ENCODE measurements around the gene BIK.

Gene BIK

GRCh38 chr22:43106302-43106701, 4.2 kb upstream of the BIK start:
- no peak for DNase-seq

- no peak for DNase-seq
These were observed 1.0 kb upstream of the BIK start for GRCh38 chr22:43109511-43109910.

DNA sequence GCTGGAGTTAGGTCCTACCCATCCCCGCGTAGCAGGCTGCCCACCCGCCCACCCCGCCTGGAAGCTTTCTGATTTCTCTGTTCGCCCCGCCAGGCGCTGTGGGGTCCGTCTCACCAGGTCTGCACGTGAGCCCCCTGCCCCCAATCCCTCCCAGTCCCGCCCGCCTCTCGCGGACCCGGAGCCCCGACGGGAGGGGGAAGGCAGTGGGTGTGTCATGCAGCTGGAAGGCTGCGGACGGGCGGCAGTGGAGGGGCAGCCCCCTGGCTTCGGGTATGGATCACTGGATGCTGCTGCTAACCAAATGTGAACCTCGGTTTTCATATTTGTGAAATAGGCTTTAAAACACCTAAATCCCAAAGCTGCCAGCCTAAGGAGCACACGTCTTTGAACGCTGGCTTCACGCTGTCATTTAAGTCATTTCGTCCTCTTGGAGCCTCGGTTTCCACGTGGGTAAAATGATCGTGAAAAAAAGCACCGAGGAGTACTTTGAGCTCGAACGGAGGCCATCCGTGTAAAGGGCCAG, 568 bp upstream of the BIK start:
- DNase-seq = no peak

DNA sequence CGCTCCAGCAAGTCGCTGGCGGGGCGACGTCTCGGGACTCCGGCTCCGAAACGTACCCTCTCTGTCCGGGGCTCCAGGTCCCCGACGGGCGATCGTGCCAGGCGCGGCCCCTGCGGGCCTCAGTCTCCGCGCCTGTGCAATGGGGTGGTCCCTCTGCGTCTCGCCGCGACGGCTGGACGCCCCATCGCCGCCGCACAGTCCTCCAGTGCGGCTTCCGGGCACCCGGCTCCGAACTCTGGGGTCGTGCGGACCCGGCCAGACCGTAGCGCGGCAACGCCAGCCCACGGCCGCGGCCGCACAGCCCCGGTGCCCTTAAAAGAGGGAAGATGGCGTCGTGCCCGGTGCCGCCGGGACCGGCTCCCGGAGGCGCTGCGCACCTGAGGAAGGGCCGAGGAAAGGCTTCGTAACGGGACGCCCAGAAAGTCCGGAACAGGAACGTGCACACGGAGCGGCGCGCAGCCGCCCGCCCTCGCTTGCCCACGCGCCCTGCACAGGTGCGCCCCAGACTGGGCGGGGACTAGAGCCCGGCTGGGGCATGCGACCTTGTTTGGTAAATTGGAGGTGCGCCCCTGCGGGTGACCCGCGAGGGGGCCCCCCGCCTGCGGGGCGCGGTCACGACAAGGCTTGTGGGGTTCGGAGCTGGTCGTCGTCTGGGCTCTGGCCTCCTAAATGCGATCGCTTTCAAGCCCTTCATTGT, 525 bp downstream of the BIK start:
- no peak for DNase-seq

- no peak for DNase-seq
These were observed 3.1 kb downstream of the BIK start for GRCh38 chr22:43113526-43114251.

DNA sequence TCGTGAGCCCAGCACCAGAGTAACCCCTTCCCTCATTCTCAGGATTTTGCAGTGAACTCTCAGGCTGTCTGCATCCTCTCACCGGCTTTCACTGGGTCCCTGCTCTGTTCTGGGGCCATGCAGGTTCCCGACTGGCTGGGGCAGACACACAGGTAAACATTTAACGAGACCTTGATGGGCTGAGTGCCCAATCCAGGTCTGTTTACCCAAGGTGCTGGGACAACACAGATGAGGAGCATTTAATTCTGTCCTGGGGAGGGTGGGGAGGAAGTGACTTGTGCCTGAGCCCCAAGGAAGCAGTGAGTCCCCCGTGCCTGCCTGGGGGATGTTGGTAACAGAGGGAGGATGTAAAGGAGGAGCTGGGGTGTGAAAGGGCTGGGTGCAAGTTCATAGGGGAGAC, 4.4 kb downstream of the BIK start:
- DNase-seq = no peak

DNA sequence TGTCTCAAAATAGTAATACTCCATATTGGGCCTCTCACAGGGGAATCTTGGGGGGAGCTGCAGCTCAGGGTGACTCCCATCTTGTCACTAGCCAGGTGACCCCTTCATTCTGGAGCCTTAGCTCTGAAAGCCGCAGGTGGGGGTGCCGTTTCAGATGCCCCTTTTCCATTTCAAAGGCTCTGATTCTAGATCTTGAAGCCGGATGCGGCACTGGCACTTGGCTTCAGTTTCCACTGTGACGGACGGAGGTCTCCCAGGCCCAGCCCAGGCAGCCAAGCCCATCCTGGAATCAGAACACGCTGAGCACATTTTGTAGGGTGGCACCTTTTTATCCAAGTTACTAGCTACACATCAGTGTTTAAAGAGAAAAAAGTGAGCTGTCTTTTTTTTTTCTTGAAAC, 6.4 kb downstream of the BIK start:
- no peak for DNase-seq

DNA sequence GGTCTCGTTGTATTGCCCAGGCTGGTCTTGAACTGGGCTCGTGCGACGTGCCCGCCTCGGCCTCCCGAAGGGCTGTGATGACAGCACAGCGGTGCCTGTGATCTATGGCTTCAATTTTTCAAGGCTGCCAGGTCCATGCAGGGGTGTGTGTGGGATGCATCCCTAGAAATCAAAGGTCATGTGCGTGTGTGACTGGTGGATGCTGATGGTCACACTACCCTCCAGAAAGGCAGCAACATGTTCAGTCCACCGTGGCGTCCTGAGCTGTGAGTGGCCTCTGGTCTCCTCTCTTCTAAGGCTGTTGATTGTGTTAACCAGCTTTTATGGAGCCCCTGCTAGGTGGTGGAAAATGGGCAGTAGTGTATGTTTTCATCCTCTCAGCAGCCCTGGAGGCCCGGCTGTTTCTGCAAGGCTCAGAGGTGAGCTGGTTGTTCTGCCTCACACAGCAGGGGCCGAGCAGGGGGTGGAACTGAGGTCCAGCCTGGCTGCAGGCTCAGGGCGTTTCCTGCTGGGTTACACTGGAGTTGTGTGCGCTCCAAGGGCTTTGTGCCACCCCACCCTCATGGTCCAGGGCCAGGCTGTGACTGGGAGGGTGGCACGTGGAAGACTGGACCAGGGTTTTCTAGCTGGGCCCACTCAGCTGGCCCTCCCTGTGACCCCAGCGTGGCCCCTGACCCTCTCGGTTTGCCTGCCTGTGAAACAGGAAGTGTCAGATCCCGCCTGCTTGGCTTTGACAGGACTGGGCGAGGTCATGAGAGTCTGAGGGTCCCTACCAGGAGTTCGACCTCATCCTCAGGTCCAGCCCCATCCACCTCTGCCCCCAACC, 7.7 kb downstream of the BIK start:
- DNase-seq = no peak

- DNase-seq = no peak
These were observed 8.5 kb downstream of the BIK start for GRCh38 chr22:43118953-43119458.

GRCh38 chr22:43126501-43127165, 16.1 kb downstream of the BIK start:
- DNase-seq = no peak

- DNase-seq = no peak
These were observed 16.8 kb downstream of the BIK start for GRCh38 chr22:43127166-43127908.

GRCh38 chr22:43128116-43128515, 17.6 kb downstream of the BIK start:
- no peak for DNase-seq

GRCh38 chr22:43128928-43129424, 18.4 kb downstream of the BIK start:
- DNase-seq = no peak

GRCh38 chr22:43129426-43130425, 19.2 kb downstream of the BIK start:
- no peak for DNase-seq

DNA sequence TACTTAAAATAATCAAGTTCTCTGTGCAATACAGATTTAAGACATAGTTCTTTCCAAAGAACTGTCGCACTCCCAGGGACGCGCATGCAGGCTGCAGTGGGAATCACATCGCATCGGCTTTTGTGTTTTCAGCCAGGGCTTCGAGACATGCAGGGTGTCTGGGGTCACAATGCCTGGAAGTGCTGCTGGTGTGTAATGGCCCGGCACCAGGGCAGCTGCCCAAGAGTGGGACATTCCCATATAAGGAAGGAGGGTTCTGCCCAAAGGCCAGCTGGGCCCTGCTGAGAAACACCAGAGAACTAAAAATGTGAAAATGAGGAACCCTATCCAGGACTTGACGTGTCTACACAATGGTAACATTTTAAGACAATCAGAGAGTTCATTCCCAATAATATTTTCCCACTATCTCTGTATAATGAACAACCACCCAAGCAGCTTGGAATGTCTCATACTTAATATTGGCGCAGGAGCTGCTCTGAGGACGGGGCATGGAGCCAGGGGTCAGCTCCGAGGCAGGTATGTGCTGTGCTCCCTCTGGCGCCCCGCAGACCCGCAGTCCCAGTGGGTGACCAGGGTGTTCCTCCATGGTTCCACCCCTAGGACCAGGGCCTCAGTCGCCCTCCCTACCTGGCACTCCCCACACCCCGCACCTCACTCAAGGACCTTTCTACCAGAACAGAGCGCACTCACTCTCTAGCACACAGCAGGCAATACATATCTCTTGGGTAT, 21.4 kb downstream of the BIK start:
- DNase-seq = no peak

GRCh38 chr22:43133401-43133800, 22.9 kb downstream of the BIK start:
- no peak for DNase-seq

- DNase-seq = no peak
These were observed 24.0 kb downstream of the BIK start for GRCh38 chr22:43134553-43134952.

DNA sequence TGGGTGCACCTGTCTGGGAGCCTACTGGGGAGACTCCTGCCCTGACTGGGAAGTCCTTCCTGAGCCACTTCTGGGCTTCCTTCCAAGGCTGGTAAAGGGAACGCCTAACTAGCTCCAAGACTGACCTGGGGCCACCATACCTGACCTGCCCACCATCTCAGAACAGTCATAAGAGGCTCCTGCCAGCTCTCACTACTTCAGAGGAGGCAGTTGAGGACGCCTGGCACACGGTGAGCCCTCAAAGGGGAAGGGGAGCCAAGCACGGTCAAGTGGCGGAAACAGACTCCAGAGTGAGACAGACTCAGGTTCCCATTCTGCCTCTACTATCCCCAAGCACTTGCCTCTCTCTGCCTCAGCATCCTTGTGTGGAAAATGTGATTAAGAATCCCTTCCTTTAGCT, 25.0 kb downstream of the BIK start:
- DNase-seq = no peak

- peak; percentile 58 for DNase-seq
These were observed 25.7 kb downstream of the BIK start for GRCh38 chr22:43136255-43136654.

- DNase-seq = no peak
These were observed 26.3 kb downstream of the BIK start for GRCh38 chr22:43136801-43137200.
